OCI-LY7 (cell line): ENCODE data around the gene CDH2. TPM values are rescaled to one million over a fixed set of nuclear protein-coding genes. Genes with fewer than 3 reads are reported as not detected.

Experiments used
- BruUV-seq: library from RNA; stranded (reverse); fragments of 400-500 nt; replicated peaks from 2 replicates; lab custom pipeline; 2021; lab: Mats Ljungman, UMichigan
- CTCF ChIA-PET: fragments of 300-600 bp; sonication (Branson Sonifier 250); formaldehyde crosslinking; loops from one replicate; lab custom pipeline; 2022; ENCODE audit warnings: antibody characterized with exemption; ENCODE audit not compliant: unreplicated experiment; lab: Charles Lee
- POLR2A ChIA-PET: fragments of 300-600 bp; sonication (Branson Sonifier 250); formaldehyde crosslinking; loops from one replicate; lab custom pipeline; 2022; ENCODE audit warnings: antibody characterized with exemption; lab: Charles Lee
- DNase-seq: peaks from one replicate; pipeline ENCODE4 v3.0.0-alpha.2; 2015; ENCODE audit warnings: low spot score
- H2AFZ ChIP-seq: fragments of 200-600 bp; sonication (generic), shearing (Covaris generic); 2 replicates; pipeline ENCODE4 v1.6.1; 2014; ENCODE audit warnings: mild to moderate bottlenecking, antibody characterized with exemption, low read length, moderate library complexity
- H3K27ac ChIP-seq: fragments of 200-600 bp; sonication (generic); 2 replicates; pipeline ENCODE4 v1.5.1; 2014; ENCODE audit warnings: mixed run types, low read depth, mild to moderate bottlenecking, moderate library complexity, low read length, inconsistent platforms; ENCODE audit not compliant: poor library complexity, severe bottlenecking
- H3K36me3 ChIP-seq: fragments of 200-600 bp; sonication (generic); 2 replicates; pipeline ENCODE4 v1.6.1; 2014; ENCODE audit warnings: mild to moderate bottlenecking, antibody characterized with exemption, low read length, moderate library complexity, mixed read lengths; ENCODE audit not compliant: insufficient read depth
- H3K4me1 ChIP-seq: fragments of 200-600 bp; sonication (generic); 2 replicates; pipeline ENCODE4 v1.5.1; 2014; ENCODE audit warnings: mild to moderate bottlenecking, low read length; ENCODE audit not compliant: insufficient read depth, poor library complexity, severe bottlenecking
- H3K4me2 ChIP-seq: fragments of 200-600 bp; sonication (generic); 2 replicates; pipeline ENCODE4 v1.6.1; 2014; ENCODE audit warnings: mild to moderate bottlenecking, low read length
- H3K4me3 ChIP-seq: fragments of 200-600 bp; sonication (generic); 2 replicates; pipeline ENCODE4 v1.5.1; 2014; ENCODE audit warnings: mild to moderate bottlenecking, low read depth, low read length; ENCODE audit not compliant: poor library complexity, severe bottlenecking
- H3K79me2 ChIP-seq: fragments of 200-600 bp; sonication (generic); 2 replicates; pipeline ENCODE4 v1.6.1; 2016; ENCODE audit warnings: low read depth, mild to moderate bottlenecking, low read length, moderate library complexity, mixed read lengths; ENCODE audit not compliant: insufficient read depth
- H3K9me2 ChIP-seq: fragments of 200-600 bp; sonication (generic); 2 replicates; pipeline ENCODE4 v1.6.1; 2016; ENCODE audit warnings: mild to moderate bottlenecking, low read length, mixed read lengths; ENCODE audit not compliant: insufficient read depth
- H3K9me3 ChIP-seq: fragments of 200-600 bp; sonication (generic); 2 replicates; pipeline ENCODE4 v1.6.1; 2014; ENCODE audit warnings: mild to moderate bottlenecking, mixed run types, low read length, mixed read lengths
- H4K20me1 ChIP-seq: fragments of 200-600 bp; sonication (generic); 2 replicates; pipeline ENCODE4 v1.6.1; 2014; ENCODE audit warnings: mild to moderate bottlenecking, antibody characterized with exemption, low read length, moderate library complexity, mixed read lengths; ENCODE audit not compliant: insufficient read depth
- EZH2phosphoT487 ChIP-seq: fragments of 200-600 bp; sonication (generic); IDR thresholded peaks from 2 replicates; pipeline ENCODE4 v1.6.1; 2018; ENCODE audit warnings: low read depth, borderline replicate concordance, mild to moderate bottlenecking, mixed run types, antibody characterized with exemption, low read length, moderate library complexity, mixed read lengths
- intact Hi-C: fragments of 100-400 bp; cut with micrococcal nuclease; formaldehyde crosslinking; loops from one replicate; pipeline ENCODE4 v1.10.0; 2022; ENCODE audit not compliant: unreplicated experiment
- total RNA-seq, 2 experiments: library from RNA; depleted of rRNA in 1 of 2; stranded (reverse); fragments of >200 nt in 1 of 2; shearing (Covaris generic) in 1 of 2; gene quantifications; 2 replicates each; pipeline ENCODE4 v1.2.3, GENCODE V29; 2014 to 2022
- TF ChIP-seq, protein P1 (sequence below): fragments of 200-600 bp; sonication (generic); conservative IDR thresholded peaks from 2 replicates; pipeline ENCODE4 v1.5.1; 2014; ENCODE audit warnings: mild to moderate bottlenecking, antibody characterized with exemption, low read length, moderate library complexity, mixed read lengths

Gene CDH2
- total RNA-seq, 2 experiments from 2014 or later, result not detected

DNA sequence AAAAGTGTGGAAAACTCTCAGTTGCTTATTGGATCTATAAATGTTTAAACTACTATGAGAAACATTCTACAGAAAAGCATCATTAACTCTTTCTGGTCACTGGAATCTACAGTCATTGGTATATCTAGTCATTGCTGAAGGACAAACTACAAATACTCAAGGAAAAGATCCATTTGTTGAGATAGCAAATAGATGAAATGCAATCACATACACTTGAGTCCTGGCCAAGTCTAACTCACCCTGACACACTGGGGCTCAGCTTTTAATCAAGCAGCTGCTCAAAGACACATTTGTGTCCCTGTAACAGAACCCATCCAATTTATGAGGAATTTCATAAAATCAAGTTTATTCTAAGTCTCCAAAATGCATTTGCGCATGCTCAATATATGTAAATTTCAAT is 68.7 kb downstream of the CDH2 start:
- Histone ChIP-seq H2AFZ (no peak overlapping the region), H4K20me1 (no peaks in the 10 kb centered on the region), H3K79me2 (no peaks in the 10 kb centered on the region), H3K36me3 (no peaks in the 10 kb centered on the region), H3K27ac (no peak overlapping the region), H3K4me3 (no peak overlapping the region), H3K9me2 (no peaks in the 10 kb centered on the region), H3K4me2 (no peak overlapping the region), H3K9me3 (no peaks in the 10 kb centered on the region), H3K4me1 (no peaks in the 10 kb centered on the region)
- intact Hi-C loops, result no loop called here
- no peak for DNase-seq
- TF ChIP-seq, protein P1, sequence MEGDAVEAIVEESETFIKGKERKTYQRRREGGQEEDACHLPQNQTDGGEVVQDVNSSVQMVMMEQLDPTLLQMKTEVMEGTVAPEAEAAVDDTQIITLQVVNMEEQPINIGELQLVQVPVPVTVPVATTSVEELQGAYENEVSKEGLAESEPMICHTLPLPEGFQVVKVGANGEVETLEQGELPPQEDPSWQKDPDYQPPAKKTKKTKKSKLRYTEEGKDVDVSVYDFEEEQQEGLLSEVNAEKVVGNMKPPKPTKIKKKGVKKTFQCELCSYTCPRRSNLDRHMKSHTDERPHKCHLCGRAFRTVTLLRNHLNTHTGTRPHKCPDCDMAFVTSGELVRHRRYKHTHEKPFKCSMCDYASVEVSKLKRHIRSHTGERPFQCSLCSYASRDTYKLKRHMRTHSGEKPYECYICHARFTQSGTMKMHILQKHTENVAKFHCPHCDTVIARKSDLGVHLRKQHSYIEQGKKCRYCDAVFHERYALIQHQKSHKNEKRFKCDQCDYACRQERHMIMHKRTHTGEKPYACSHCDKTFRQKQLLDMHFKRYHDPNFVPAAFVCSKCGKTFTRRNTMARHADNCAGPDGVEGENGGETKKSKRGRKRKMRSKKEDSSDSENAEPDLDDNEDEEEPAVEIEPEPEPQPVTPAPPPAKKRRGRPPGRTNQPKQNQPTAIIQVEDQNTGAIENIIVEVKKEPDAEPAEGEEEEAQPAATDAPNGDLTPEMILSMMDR, result no peak
- TF ChIP-seq EZH2phosphoT487, result no peak
- BruUV-seq, result no TSS peak
- ChIA-PET POLR2A (no interaction called here), CTCF (no interaction called here)

DNA sequence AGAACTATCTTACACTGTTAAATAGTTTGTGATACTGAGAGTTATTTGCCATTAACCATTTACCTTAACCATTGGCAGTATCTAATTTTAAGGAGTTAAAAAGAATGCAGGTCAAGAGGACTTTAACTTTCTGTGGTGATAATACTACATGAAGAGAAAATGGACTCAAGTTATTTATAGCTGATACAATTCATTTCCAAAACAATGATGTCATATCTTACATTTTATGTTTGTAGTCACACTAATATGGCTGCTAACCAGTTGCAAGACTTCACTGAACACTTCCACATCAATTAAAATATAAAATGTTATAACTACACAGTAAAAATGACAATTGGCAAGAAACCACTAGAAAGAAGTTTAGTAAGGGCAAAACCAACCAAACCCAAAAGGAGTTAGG is 77.7 kb downstream of the CDH2 start:
- H4K20me1 ChIP-seq, result no peaks in the 10 kb centered on the region
- no peak overlapping the region for H2AFZ ChIP-seq
- POLR2A ChIA-PET, result no interaction called here
- H3K4me3 ChIP-seq, result no peak overlapping the region
- DNase-seq, result no peak
- no peaks in the 10 kb centered on the region for H3K36me3 ChIP-seq
- BruUV-seq, result no TSS peak
- CTCF ChIA-PET, result no interaction called here
- H3K27ac ChIP-seq, result no peak overlapping the region
- H3K79me2 ChIP-seq, result no peaks in the 10 kb centered on the region
- H3K4me1 ChIP-seq, result no peaks in the 10 kb centered on the region
- intact Hi-C loops, result no loop called here
- H3K9me2 ChIP-seq, result no peaks in the 10 kb centered on the region; the same call in 1 of the 2 replicates
- no peaks in the 10 kb centered on the region for H3K9me3 ChIP-seq
- no peak for TF ChIP-seq EZH2phosphoT487
- TF ChIP-seq, protein P1, result no peak
- no peak overlapping the region for H3K4me2 ChIP-seq

DNA sequence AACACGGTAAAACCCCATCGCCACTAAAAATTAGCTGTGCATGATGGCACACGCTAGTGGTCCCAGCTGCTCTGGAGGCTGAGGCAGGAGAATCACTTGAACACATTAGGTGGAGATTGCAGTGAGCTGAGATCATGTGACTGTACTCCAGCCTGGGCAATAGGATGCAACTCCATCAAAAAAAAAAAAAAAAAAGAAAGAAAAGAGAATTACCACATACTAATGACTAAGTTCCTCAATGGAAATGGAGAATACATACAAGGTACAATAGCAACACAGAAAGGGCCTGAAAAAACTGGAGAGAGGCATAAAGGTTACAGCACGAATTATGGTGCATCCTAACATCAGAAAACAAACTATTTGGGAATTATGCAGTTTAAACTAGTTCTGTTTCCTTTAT is 81.3 kb downstream of the CDH2 start:
- no peak for DNase-seq
- Histone ChIP-seq H3K79me2 (no peaks in the 10 kb centered on the region), H3K9me3 (no peaks in the 10 kb centered on the region), H3K4me1 (no peaks in the 10 kb centered on the region), H3K9me2 (no peaks in the 10 kb centered on the region; the same call in 1 of the 2 replicates), H2AFZ (no peak overlapping the region), H3K4me3 (no peak overlapping the region), H3K36me3 (no peaks in the 10 kb centered on the region), H3K27ac (no peak overlapping the region), H3K4me2 (no peak overlapping the region), H4K20me1 (no peaks in the 10 kb centered on the region)
- POLR2A ChIA-PET, result no interaction called here
- CTCF ChIA-PET, result no interaction called here
- no TSS peak for BruUV-seq
- no peak for TF ChIP-seq EZH2phosphoT487
- TF ChIP-seq, protein P1, result no peak
- intact Hi-C loops, result no loop called here
